Panc1 (cell line): Measurements from ENCODE around the gene FOCAD.

Experiments used
- CTCF ChIP-seq: fragments of 450-650 bp; IDR thresholded peaks from 2 replicates; pipeline ENCODE4 v1.5.1; 2017; ENCODE audit warnings: mild to moderate bottlenecking
- POLR2AphosphoS5 ChIP-seq: IDR thresholded peaks from 2 replicates; pipeline ENCODE4 v1.6.1; 2012; ENCODE audit warnings: mild to moderate bottlenecking, low read depth, low read length, moderate library complexity
- SIN3A ChIP-seq: IDR thresholded peaks from 2 replicates; pipeline ENCODE4 v1.6.1; 2012; ENCODE audit warnings: low read depth, mild to moderate bottlenecking, low read length, moderate library complexity, borderline replicate concordance; ENCODE audit not compliant: insufficient read depth
- TCF7L2 ChIP-seq: IDR thresholded peaks from 2 replicates; pipeline ENCODE4 v1.6.1; 2011; ENCODE audit warnings: mild to moderate bottlenecking, low read depth, low read length, inconsistent platforms
- TF ChIP-seq, protein P1 (sequence below), 2 experiments: IDR thresholded peaks; 2 replicates each; pipeline ENCODE4 v1.6.1; 2011 to 2012; ENCODE audit warnings: low read depth in 2 of 2, control low read depth in 1 of 2, low read length in 1 of 2, mild to moderate bottlenecking in 1 of 2, moderate library complexity in 1 of 2; ENCODE audit not compliant: insufficient read depth in 1 of 2

GRCh38 chr9:20872340-20872977 lies 188.4 kb downstream of the FOCAD start:
- TF ChIP-seq CTCF: no peak
- TF ChIP-seq POLR2AphosphoS5: no peak
- TF ChIP-seq, protein P1, sequence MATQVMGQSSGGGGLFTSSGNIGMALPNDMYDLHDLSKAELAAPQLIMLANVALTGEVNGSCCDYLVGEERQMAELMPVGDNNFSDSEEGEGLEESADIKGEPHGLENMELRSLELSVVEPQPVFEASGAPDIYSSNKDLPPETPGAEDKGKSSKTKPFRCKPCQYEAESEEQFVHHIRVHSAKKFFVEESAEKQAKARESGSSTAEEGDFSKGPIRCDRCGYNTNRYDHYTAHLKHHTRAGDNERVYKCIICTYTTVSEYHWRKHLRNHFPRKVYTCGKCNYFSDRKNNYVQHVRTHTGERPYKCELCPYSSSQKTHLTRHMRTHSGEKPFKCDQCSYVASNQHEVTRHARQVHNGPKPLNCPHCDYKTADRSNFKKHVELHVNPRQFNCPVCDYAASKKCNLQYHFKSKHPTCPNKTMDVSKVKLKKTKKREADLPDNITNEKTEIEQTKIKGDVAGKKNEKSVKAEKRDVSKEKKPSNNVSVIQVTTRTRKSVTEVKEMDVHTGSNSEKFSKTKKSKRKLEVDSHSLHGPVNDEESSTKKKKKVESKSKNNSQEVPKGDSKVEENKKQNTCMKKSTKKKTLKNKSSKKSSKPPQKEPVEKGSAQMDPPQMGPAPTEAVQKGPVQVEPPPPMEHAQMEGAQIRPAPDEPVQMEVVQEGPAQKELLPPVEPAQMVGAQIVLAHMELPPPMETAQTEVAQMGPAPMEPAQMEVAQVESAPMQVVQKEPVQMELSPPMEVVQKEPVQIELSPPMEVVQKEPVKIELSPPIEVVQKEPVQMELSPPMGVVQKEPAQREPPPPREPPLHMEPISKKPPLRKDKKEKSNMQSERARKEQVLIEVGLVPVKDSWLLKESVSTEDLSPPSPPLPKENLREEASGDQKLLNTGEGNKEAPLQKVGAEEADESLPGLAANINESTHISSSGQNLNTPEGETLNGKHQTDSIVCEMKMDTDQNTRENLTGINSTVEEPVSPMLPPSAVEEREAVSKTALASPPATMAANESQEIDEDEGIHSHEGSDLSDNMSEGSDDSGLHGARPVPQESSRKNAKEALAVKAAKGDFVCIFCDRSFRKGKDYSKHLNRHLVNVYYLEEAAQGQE (IDR thresholded peaks at IDR 0.05; ENCODE audit: insufficient read depth in 1 of 2, low read depth in 2 of 2, low read length in 1 of 2): no peak
- no peak for TF ChIP-seq SIN3A
- TF ChIP-seq TCF7L2: no peak
